ENCODE results near the gene BLTP1. TPM values are rescaled to one million over a fixed set of nuclear protein-coding genes. Genes with fewer than 3 reads are reported as not detected.

The BLTP1 gene
- total RNA-seq, 4 donors from 2014 or later, result 37.2 to 77.1 (median 42.5) TPM

DNA sequence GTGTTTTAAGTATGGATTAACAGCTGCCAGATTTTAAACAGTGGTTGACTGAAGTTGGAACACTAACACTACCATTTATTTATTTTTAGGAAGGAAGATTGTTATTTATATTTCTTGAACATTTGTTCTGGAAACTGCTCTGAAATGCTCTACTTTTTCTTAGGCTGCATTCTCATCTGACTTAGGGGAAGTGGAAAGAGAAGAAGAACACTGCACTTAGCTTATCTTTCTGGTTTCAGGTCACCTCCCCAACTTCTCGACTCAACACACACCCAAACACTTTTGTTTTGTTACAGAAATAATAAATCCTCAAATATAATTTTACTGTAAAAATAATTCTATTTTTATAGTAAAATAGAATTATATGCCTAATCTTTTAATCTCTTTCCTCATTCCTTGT is 18.6 kb downstream of the BLTP1 start:
- Histone ChIP-seq H3K36me3 (peaks cover 0 to 4% of the 10 kb centered on the region in 2 donors), H3K4me1 (peaks cover 8 to 10% of the 10 kb centered on the region in 2 donors), H3K4me3 (no peak overlapping the region), H3K9me3 (no peaks in the 10 kb centered on the region), H3K27ac (no peak overlapping the region), H3K27me3 (no peaks in the 10 kb centered on the region)
- TF ChIP-seq POLR2A (IDR thresholded peaks at IDR 0.05), result no peak
- TF ChIP-seq, protein P1, sequence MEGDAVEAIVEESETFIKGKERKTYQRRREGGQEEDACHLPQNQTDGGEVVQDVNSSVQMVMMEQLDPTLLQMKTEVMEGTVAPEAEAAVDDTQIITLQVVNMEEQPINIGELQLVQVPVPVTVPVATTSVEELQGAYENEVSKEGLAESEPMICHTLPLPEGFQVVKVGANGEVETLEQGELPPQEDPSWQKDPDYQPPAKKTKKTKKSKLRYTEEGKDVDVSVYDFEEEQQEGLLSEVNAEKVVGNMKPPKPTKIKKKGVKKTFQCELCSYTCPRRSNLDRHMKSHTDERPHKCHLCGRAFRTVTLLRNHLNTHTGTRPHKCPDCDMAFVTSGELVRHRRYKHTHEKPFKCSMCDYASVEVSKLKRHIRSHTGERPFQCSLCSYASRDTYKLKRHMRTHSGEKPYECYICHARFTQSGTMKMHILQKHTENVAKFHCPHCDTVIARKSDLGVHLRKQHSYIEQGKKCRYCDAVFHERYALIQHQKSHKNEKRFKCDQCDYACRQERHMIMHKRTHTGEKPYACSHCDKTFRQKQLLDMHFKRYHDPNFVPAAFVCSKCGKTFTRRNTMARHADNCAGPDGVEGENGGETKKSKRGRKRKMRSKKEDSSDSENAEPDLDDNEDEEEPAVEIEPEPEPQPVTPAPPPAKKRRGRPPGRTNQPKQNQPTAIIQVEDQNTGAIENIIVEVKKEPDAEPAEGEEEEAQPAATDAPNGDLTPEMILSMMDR (IDR thresholded peaks at IDR 0.05 in 4 of 5, conservative IDR thresholded peaks at IDR 0.05 in 1 of 5), result no peak
- ATAC-seq (no peak), DNase-seq (no peak)
- intact Hi-C loops (cut with DNase I; ENCODE audit: low total_unique reads), result no loop called here
- in situ Hi-C loops (cut with MboI; ENCODE audit: low sequenced_read_pairs in 4 of 4), result loop anchor here in 1 of 4 donors (25.0 kb wide), 1 partner anchor 358 kb away; the partner anchor contains the start of genes CCNA2 and EXOSC9

DNA sequence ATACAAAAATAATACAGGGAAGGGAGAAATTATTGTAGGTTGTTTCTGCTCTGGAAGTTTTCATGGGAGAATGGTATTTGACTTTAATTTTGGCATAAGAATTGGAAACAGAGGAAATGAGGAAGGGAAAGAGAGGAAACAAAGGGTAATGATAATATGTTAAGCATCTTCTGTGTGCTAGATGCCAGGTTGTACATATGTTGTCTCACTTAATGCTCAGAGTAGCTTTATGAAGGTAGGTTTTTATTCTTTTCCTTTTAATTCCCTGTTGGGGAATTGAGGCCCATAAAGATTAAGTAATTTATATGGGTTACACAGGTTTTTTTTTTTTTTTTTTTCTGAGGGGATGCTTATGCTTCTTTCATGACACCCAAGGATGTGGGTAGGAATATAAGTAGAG is 19.2 kb downstream of the BLTP1 start:
- ATAC-seq (no peak), DNase-seq (no peak)
- peaks cover 8 to 10% of the 10 kb centered on the region in 2 donors for H3K4me1 ChIP-seq
- no peak overlapping the region for H3K4me3 ChIP-seq
- no peak overlapping the region for H3K27ac ChIP-seq
- peaks cover 0 to 9% of the 10 kb centered on the region in 2 donors for H3K36me3 ChIP-seq
- in situ Hi-C loops (cut with MboI; ENCODE audit: low sequenced_read_pairs in 4 of 4), result loop anchor here in 1 of 4 donors (25.0 kb wide), 1 partner anchor 359 kb away; the partner anchor contains the start of genes CCNA2 and EXOSC9
- H3K9me3 ChIP-seq, result no peaks in the 10 kb centered on the region
- H3K27me3 ChIP-seq, result no peaks in the 10 kb centered on the region
- TF ChIP-seq, protein P1 (IDR thresholded peaks at IDR 0.05 in 4 of 5, conservative IDR thresholded peaks at IDR 0.05 in 1 of 5), result no peak
- TF ChIP-seq POLR2A (IDR thresholded peaks at IDR 0.05), result no peak
- intact Hi-C loops (cut with DNase I; ENCODE audit: low total_unique reads), result no loop called here

DNA sequence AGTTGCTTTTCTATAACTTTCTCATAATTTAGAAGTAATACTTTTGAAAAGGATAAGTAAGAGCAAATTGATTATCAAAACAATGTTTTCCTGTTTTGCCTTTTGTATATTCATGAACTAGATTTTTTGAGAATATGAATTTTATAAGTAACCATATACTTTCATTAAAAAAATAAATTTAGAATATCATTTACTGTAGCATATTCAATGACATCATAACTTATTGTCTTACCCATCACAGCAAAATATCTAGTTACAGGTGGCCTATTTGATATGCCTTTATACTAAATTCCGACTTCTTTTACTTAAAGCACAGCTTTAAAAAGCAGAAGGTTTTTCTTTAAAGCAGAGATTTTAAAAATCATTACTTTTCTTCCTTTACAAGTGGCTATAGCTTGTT is 20.1 kb downstream of the BLTP1 start:
- Histone ChIP-seq H3K27ac (no peak overlapping the region), H3K9me3 (no peaks in the 10 kb centered on the region), H3K4me3 (no peak overlapping the region), H3K36me3 (peaks cover 0 to 14% of the 10 kb centered on the region in 2 donors), H3K27me3 (no peaks in the 10 kb centered on the region), H3K4me1 (peaks cover 8 to 10% of the 10 kb centered on the region in 2 donors)
- intact Hi-C loops (cut with DNase I; ENCODE audit: low total_unique reads) (no loop called here), in situ Hi-C loops (cut with MboI; ENCODE audit: low sequenced_read_pairs in 4 of 4) (loop anchor here in 1 of 4 donors (25.0 kb wide), 1 partner anchor 360 kb away; the partner anchor contains the start of genes CCNA2 and EXOSC9)
- TF ChIP-seq, protein P1 (IDR thresholded peaks at IDR 0.05 in 4 of 5, conservative IDR thresholded peaks at IDR 0.05 in 1 of 5), result no peak
- no peak for TF ChIP-seq POLR2A (IDR thresholded peaks at IDR 0.05)
- DNase-seq, result no peak
- ATAC-seq, result no peak

GRCh38 chr4:122178961-122179360 is 26.8 kb downstream of the BLTP1 start:
- in situ Hi-C loops (cut with MboI; ENCODE audit: low sequenced_read_pairs in 4 of 4), result no loop called here
- intact Hi-C loops (cut with DNase I; ENCODE audit: low total_unique reads), result no loop called here

More at GRCh38 chr4:122178961-122179360, 26.8 kb downstream of the BLTP1 start:
- Histone ChIP-seq H3K9me3 (no peaks in the 10 kb centered on the region), H3K36me3 (peaks cover 4 to 59% of the 10 kb centered on the region in 2 donors), H3K4me3 (no peak overlapping the region), H3K4me1 (no peaks in the 10 kb centered on the region), H3K27ac (no peak overlapping the region), H3K27me3 (no peaks in the 10 kb centered on the region)
- ATAC-seq (no peak), DNase-seq (no peak)
- TF ChIP-seq, protein P1 (IDR thresholded peaks at IDR 0.05 in 4 of 5, conservative IDR thresholded peaks at IDR 0.05 in 1 of 5), result no peak
- no peak for TF ChIP-seq POLR2A (IDR thresholded peaks at IDR 0.05)
